Activated CD4-positive, alpha-beta T cell treated with anti-CD3 and anti-CD28 coated beads for 1 hour (primary cell): ENCODE measurements around the gene U2AF1L4.

Experiments used
- DNase-seq: peaks from one replicate; pipeline ENCODE4 v3.0.0-alpha.2; 2020

The U2AF1L4 gene

DNA sequence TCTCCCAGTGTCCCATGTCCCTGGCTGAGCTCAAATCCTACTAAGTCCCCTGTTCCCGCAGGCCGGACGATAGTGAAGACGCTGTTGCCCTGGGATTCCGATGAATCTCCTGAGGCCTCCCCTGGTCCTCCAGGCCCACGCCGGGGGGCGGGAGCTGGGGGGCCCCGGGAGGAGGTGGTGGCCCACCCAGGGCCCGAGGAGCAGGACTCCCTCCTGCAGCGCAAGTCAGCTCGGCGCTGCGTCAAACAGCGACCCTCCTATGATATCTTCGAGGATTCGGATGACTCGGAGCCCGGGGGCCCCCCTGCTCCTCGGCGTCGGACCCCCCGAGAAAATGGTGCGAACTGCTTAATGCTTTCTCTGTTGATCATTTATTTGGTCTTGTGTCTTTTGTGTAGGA, 21.5 kb downstream of the U2AF1L4 start:
- no peak for DNase-seq

DNA sequence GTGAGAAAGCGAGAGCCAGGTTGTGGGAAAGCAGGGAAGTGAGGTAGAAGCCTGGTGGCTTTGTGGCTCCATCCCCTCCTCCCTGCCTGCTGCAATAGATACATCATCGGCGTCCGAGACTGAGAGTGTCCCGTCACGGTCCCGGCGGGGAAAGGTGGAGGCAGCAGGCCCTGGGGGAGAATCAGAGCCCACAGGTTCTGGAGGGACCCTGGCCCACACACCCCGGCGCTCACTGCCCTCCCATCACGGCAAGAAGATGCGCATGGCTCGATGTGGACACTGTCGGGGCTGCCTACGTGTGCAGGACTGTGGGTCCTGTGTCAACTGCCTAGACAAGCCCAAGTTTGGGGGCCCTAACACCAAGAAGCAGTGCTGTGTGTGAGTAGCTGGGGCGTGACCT, 22.3 kb downstream of the U2AF1L4 start:
- no peak for DNase-seq

DNA sequence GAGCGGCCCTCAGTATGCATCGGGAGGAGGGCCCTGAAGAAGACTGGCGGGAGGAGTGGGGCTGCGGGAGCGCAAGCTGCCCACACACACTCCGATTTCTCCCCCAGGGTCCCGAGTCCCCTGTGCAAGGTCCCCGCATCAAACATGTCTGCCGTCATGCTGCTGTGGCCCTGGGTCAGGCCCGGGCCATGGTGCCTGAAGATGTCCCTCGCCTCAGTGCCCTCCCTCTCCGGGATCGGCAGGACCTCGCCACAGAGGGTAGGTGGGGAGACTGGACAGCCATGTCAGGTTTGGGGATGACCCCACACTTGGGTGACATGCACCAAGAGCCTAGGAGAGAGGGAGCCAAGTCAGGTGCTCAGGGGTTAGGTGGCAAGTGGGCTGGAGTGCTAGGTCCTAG, 22.8 kb downstream of the U2AF1L4 start:
- DNase-seq: no peak

DNA sequence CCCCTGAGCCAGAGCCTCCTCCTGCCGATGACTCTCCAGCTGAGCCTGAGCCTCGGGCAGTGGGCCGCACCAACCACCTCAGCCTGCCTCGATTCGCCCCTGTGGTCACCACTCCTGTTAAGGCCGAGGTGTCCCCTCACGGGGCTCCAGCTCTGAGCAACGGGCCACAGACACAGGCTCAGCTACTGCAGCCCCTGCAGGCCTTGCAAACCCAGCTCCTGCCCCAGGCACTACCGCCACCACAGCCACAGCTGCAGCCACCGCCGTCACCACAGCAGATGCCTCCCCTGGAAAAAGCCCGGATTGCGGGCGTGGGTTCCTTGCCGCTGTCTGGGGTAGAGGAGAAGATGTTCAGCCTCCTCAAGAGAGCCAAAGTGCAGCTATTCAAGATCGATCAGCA, 23.8 kb downstream of the U2AF1L4 start:
- DNase-seq: no peak

DNA sequence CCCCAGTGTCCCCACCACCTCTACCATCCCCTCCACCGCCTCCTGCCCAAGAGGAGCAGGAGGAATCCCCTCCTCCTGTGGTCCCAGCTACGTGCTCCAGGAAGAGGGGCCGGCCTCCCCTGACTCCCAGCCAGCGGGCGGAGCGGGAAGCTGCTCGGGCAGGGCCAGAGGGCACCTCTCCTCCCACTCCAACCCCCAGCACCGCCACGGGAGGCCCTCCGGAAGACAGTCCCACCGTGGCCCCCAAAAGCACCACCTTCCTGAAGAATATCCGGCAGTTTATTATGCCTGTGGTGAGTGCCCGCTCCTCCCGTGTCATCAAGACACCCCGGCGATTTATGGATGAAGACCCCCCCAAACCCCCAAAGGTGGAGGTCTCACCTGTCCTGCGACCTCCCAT, 24.6 kb downstream of the U2AF1L4 start:
- DNase-seq: no peak

DNA sequence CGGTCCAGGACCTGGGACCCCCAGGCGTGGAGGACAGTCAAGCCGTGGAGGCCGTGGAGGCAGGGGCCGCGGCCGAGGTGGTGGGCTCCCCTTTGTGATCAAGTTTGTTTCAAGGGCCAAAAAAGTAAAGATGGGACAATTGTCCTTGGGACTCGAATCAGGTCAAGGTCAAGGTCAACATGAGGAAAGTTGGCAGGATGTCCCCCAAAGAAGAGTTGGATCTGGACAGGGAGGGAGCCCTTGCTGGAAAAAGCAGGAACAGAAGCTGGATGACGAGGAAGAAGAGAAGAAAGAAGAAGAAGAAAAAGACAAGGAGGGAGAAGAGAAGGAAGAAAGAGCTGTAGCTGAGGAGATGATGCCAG, 25.1 kb downstream of the U2AF1L4 start:
- no peak for DNase-seq

DNA sequence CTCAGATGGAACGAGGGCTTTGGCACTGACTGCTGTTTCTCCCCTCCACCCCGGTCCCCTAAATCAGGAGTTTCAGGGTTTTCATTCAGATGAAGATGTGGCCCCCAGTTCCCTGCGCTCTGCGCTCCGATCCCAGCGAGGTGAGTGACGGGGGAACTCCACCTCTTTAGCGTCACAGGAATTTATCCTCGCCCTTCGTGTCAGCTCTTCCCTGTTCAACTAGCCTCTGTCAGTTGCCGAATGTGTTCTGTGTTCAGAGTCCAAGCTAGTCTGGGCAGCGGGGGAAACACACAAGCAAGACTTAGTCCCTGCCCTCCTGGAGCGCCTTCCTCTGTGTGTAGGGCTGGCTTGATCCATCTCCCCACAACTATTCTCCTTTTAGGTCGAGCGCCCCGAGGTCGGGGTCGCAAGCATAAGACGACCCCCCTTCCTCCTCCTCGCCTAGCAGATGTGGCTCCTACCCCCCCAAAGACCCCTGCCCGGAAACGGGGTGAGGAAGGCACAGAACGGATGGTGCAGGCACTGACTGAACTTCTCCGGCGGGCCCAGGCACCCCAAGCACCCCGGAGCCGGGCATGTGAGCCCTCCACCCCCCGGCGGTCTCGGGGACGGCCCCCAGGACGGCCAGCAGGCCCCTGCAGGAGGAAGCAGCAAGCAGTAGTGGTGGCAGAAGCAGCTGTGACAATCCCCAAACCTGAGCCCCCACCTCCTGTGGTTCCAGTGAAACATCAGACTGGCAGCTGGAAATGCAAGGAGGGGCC, 25.6 kb downstream of the U2AF1L4 start:
- no peak for DNase-seq

DNA sequence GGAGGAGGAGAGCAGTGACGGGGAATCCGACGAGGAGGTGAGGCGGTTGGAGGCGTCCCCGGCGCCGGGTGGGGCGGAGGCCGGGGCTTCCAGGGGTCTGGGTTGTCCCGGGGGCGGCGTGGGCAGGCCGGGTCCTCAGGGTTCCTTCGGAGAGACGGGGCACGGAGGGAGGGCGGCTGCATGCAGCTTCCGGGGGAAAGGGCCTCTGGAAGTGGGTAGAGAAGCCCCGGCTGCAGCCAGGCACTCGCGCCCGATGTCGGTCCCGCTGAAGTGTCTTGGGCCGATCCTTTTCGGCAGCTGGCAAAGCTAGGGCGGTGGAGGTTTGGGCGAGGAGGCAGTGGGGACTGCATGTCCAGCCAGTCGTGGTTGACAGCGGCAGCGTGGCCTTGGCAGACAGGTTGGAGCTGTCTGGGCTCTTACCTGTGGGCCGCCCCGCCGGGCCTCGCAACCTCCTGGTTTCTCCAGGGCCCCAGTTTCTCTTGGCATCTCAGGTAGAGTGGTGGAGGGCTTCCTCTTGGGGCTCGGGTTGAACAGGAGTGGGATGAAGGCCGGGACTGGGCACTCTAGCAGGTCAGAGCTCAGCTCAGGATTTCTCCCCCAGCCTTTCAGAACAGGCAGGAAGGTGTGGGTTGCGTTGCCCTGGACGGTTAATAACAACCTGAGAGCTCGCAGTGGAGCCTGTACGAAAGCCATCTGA, 26.7 kb downstream of the U2AF1L4 start:
- DNase-seq: peak; percentile 31

DNA sequence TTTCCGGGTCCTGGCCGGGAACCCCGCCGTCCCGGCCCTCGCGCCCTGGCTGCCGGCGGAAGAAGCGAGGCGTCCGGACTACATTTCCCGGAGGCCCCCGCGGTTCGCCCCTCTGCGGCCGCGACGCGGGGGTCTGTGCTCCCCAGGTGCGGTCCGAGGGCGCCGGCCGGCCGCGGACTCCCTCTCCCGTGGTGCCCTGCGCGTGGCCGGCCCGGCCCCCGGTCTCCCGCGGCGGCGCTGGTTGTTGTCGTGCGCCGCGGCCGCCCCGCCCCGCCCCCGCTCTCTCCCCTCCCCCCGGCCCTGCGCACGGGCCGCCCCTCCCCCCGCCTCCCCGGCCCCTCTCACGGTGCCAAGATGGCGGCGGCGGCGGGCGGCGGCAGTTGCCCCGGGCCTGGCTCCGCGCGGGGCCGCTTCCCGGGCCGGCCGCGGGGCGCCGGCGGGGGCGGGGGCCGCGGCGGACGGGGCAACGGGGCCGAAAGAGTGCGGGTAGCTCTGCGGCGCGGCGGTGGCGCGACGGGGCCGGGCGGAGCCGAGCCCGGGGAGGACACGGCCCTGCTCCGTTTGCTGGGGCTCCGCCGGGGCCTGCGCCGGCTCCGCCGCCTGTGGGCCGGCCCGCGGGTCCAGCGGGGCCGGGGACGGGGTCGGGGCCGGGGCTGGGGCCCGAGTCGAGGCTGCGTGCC, 27.4 kb downstream of the U2AF1L4 start, which contains the start of gene KMT2B:
KMT2B (plus strand) TSS at position 339 of the 680 bp plus-strand sequence; CDS start at position 355, 16 bp downstream.
- DNase-seq: no peak

DNA sequence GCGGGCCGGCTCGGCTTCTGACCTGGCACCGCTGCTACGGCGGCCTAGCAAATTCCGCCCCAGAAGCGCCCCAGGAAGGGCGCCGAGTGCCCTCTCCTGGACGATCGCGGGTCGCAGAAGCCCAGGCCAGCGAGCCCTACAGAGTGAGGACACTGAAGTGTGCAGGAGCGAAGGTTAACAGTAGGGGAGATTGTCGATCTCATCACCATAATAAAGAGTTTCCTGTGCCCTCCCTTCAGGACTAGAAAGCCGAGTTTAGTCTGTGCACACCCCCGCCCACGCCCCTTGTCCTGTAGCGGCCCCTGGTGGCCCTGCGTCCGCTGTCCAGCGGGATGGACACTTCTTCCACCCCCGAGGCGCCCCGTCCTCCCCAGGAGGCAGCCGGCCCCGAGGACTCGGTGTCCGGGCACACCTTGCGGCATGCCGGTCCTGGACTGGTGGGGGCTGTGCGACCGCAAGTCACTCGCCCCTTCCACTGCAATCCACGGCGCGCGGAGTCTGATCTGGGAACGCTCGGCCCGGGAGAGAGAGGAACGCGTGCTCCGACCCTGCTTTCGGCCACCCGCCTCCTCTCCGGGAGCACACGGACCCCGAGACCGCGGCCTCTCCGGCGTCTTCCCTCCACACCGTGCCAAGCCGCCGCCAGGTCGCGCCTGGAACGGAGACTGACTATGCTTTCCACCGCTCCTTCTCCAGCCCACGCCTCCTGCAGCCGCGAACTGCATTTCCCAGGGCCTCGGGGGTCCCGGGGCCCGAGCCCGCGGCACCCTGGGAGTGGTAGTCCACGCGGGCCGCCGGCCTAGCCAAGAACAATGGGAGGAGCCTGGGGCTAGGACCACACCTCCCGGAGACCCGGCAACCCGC, 28.2 kb downstream of the U2AF1L4 start:
- DNase-seq: peak; percentile 95

DNA sequence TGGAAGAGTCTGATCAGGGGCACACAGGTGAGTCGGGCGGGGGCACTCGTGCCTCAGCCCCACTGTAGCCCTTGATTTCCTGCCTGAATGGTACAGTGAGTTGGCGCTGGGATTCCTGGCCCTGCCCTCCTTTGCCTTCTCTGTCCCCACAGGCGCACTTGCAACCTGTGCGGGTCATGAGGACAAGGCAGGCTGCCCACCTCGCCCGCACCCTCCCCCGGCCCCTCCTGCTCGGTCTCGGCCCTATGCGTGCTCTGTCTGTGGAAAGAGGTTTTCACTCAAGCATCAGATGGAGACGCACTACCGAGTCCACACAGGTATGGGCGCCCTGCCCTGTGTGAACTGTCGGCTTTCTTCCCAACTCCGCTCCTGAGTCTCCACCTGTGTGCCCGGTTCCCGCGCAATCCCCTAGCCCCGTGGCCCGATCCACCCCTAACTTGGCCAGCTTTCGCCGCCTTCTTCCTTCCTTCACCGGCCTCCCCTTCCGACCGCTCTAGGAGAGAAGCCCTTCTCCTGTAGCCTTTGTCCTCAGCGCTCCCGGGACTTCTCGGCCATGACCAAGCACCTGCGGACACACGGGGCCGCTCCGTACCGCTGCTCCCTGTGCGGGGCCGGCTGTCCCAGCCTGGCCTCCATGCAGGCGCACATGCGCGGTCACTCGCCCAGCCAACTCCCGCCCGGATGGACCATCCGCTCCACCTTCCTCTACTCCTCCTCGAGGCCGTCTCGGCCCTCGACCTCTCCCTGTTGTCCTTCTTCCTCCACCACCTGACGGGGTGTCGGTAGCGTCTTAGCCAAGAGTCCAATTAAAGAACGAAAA, 29.0 kb downstream of the U2AF1L4 start:
- no peak for DNase-seq

DNA sequence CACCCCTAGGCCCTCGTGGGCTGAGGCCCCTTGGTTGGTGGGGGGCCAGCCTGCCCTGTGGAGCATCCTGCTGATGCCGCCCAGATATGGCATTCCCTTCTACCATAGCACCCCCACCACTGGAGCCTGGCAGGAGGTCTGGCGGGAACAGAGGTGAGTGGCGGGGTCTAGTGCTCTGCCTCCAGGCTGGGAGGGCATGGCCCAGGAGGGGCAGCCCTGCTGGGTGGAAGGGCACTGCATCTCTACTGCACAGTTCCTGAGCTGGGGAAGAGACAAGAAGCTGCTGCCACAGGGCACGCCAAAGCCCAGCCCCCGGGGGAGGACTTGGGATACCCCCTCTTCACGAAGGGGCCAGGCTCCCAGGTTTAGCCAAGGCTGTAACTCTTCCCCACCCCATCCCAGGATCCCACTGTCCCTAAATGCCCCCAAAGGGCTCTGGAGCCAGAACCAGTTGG, 29.8 kb downstream of the U2AF1L4 start:
- no peak for DNase-seq

DNA sequence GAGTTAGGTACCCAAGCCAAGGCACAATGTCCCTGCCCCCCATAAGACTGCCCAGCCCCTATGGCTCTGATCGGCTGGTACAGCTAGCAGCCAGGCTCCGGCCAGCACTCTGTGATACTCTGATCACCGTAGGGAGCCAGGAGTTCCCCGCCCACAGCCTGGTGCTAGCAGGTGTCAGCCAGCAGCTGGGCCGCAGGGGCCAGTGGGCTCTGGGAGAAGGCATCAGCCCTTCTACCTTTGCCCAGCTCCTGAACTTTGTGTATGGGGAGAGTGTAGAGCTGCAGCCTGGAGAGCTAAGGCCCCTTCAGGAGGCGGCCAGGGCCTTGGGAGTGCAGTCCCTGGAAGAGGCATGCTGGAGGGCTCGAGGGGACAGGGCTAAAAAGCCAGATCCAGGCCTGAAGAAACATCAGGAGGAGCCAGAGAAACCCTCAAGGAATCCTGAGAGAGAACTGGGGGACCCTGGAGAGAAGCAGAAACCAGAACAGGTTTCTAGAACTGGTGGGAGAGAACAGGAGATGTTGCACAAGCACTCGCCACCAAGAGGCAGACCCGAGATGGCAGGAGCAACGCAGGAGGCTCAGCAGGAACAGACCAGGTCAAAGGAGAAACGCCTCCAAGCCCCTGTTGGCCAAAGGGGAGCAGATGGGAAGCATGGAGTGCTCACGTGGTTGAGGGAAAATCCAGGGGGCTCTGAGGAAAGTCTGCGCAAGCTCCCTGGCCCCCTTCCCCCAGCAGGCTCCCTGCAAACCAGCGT, 30.4 kb downstream of the U2AF1L4 start:
- DNase-seq: no peak

DNA sequence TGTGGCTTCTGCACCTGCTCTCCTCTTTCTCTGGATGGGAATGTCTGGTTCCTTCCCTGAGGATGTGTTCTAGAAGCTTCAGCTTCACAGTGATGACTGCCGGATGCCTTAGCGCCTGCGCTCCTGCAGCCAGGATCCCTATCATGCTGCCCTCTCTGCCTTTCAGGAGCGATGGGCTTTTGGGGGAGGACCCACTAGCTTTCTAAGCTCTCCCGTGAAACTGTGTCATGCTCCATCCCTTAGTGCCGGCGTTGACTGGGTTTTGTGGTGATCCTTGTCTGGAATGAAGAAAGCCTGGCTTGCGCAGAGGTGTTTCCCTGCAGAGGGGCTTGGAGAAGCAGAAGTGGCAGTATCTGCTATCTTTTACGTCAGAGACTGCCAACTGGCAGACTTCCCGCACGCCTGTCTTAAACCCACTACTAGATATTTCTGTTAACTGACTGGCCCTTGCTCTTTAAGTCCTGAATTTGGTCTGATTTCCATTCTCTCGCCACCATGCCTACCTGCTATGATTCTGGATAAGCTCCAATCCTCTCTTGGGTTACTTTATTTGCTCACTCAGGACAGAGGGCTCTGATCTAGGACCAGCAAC, 31.2 kb downstream of the U2AF1L4 start:
- no peak for DNase-seq

DNA sequence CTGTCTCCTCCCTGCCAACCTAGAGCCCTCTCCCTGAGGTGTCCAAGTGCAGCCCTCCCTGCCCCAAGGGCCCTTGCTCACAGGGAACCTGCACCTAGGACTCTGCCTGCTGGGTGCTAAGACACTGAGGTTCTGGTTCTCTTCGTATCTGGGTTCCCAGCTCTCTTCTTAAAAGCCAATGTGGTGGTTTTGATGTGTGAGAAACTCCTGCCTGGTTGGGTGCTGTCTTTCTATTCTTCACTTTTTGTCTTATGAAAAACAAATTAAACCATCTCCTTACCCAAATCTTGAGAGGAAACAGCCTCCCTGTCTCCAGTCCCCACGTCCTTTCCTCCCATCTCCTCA, 31.7 kb downstream of the U2AF1L4 start:
- DNase-seq: no peak

DNA sequence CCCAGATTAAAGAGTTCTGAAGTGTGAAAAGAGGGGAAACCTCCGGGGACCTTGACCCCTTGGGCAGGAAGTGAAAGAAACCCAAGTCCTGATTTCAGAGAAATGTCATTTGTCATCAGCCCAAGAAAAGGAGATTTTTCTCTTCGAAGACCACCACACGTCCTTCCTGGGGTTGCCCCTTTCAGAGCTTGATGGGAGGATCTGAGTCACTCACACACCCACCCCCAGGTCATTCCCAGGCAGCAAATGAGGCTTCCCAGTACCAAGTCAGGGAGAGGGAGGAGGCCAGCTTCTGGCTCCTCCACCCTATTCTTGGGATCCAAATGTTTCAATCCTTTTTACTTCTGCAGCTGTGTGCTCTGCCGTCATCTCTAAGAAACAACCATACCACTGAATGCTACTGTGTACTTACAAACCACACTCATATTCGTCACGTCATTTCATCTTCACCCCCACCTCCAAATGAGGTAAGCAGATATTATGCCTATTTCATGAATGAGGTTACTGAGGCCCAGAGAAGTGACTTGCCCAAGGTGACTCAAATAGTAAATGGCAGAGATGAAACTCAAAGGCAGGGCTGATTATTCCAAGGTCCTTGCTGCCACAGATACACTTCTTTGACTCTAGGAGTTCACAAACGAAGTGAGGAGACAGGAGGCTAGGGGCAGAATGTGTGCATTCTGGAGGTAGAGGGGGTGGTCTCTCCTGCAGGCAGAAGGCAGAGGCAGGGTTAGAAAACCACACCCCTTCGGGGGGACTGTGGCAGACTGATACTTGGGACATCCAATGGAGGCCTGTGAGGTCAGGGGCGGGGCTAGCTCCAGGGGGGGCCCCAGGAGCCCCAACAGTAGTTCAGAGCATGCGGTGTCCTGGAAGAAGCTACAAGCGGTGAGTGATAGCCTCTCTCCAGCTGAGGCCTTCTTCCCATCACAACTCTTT, 32.4 kb downstream of the U2AF1L4 start:
- DNase-seq: no peak

DNA sequence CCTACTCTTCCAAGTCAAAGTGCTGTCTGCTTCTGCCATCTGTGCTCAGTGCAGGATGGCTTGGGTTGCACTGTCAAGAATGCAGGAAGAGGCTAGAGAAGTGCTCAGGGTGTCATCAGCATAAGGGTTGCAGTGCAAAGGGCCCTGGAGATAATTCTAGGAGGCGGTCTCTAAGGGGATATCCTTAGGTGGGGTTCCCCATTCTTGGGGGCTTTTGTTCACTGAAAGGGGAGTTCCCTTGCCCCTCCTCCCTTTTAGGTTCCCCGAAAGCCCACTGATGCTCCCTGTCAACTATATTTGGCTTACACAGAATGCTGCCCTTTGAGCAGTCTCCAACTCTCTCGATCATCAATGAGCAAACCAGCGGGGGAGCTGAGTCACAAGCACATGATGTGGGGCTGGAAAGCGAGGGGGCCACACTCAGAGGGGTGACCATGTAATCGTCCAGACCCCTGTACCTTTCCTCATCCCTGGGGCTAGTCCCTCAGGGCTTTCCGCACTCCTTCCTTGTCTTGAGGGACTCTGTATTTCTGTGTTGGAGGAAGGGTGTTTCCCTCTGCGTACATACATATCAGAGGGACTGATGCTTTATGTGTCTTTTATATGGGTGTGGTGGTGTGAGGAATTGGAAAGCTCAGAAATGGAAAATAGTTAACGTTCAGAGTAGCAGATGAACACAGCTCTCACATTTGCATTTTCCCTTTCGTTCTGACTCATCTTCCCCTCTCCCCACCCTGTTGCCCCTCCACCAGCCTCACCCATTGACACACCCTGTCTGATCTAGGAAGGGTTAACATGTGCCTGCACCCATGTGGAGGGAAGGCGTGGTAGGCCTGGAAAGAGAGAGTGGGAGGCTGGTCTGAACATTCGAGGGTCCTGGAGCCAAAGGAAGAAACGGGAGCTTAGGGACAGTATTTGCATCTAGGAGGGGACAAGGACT, 34.2 kb downstream of the U2AF1L4 start:
- no peak for DNase-seq

DNA sequence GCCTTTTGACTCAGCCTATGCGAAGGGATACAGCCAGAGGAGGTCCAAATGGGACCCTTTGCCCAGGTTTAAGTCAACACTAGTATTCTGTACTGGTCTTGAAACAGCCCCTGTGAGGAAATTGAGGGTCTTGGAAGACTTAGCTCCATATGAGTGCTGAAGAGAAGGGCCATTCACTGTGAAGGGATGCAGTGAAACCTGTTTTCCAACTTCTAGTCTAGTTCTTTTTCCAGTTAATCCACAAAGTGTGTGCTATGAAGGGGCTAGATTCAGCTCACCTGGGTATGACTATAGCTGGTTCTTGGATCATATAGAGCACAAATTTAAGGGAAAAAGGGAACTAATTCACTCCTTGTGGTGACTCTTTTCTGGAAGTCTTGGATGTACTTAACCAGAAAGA, 36.8 kb downstream of the U2AF1L4 start:
- DNase-seq: no peak

DNA sequence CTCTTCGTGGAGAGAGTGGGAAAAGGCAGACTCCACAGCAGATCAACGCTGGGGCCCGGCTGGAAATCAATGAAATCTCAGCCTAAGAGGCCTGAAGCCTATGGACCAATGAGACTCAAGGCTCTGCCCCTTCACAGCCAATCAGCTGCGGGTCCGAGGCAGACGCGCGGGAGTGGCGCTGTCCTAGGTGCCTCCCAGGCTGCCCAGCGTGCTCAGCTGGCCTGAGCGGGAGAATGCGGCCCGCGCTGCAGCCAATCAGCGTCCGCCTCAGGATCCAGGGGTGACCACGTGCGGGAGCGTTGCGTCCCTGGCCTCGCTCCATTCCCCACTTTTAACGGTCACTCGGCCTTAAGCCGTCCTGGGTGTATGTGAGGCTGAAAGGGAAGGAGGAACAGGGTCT, 41.0 kb downstream of the U2AF1L4 start, which contains the start of gene ZBTB32:
ZBTB32 (plus strand) TSS at position 341 of the 400 bp plus-strand sequence. CDS start 10,069 bp downstream, outside the sequence.
- no peak for DNase-seq
